Coronary artery (tissue), 2 donors: Measurements from ENCODE around the gene FKBP3.
"Not testable (repeated sequence)": the region's sequence is repeated elsewhere in the genome, so short reads cannot be mapped to it uniquely, and the experiment has no call there.

Experiments used
- DNase-seq: peaks from one replicate; pipeline ENCODE4 v3.0.0-alpha.2; 2017; ENCODE audit warnings: low spot score
- H3K27ac ChIP-seq, 2 donors: fragments of 200-600 bp; sonication (generic); one replicate each; pipeline ENCODE4 v1.5.1; 2016 to 2019
- H3K4me3 ChIP-seq: fragments of 200-600 bp; sonication (generic); 2 replicates; pipeline ENCODE4 v1.5.1; 2016; ENCODE audit warnings: mild to moderate bottlenecking, moderate library complexity
- CTCF ChIP-seq: fragments of 200-600 bp; sonication (generic); IDR thresholded peaks from one replicate; pipeline ENCODE4 v1.5.1; 2019; ENCODE audit warnings: antibody characterized with exemption

Gene FKBP3

GRCh38 chr14:45149602-45150001 lies 15.3 kb upstream of the FKBP3 start:
- Histone ChIP-seq H3K4me3 (no peak overlapping the region), H3K27ac (no peak overlapping the region)
- TF ChIP-seq CTCF: no peak
- no peak for DNase-seq

GRCh38 chr14:45145214-45145613 lies 10.9 kb upstream of the FKBP3 start:
- DNase-seq: no peak
- H3K27ac ChIP-seq: no peak overlapping the region
- H3K4me3 ChIP-seq: no peak overlapping the region
- no peak for TF ChIP-seq CTCF

- no peak for DNase-seq
- TF ChIP-seq CTCF: no peak
- H3K4me3 ChIP-seq: no peak overlapping the region
- H3K27ac ChIP-seq: no peak overlapping the region
Measured at GRCh38 chr14:45144658-45145057, 10.4 kb upstream of the FKBP3 start.

GRCh38 chr14:45142083-45142482 lies 7.8 kb upstream of the FKBP3 start:
- H3K4me3 ChIP-seq, H3K27ac ChIP-seq, DNase-seq: not testable (repeated sequence)

- H3K4me3 ChIP-seq: no peak overlapping the region
- no peak overlapping the region for H3K27ac ChIP-seq
- no peak for TF ChIP-seq CTCF
- DNase-seq: no peak
Measured at GRCh38 chr14:45140661-45141187, 6.4 kb upstream of the FKBP3 start.

GRCh38 chr14:45136399-45136798 lies 2.1 kb upstream of the FKBP3 start:
- no peak for DNase-seq
- H3K4me3 ChIP-seq: peak overlapping the region; percentile 74
- TF ChIP-seq CTCF: no peak
- H3K27ac ChIP-seq: peak overlapping the region in 1 of 2 donors; percentile 44

GRCh38 chr14:45135659-45136395 lies 1.5 kb upstream of the FKBP3 start, which contains the start of gene FANCM:
Gene FANCM (plus strand): TSS chr14:45135930. CDS start chr14:45136032, 102 bp downstream.
- peak; percentile 91 for DNase-seq
- TF ChIP-seq CTCF: no peak
- Histone ChIP-seq H3K27ac (peak within 1 kb of the TSS; percentile 69 to 81), H3K4me3 (peak within 1 kb of the TSS; percentile 74)
